ENCODE measurements around the gene OPTC. TPM values are rescaled to one million over a fixed set of nuclear protein-coding genes. Genes with fewer than 3 reads are reported as not detected.
A peak's percentile ranks its signal among the peaks of the same experiment; 100 is the strongest.
"Not testable (repeated sequence)": the region's sequence is repeated elsewhere in the genome, so short reads cannot be mapped to it uniquely, and the experiment has no call there.

The OPTC gene
- total RNA-seq, 1 donor from 2014 or later, result not detected

- intact Hi-C loops (cut with DNase I), result loop anchor here (5.0 to 10.0 kb wide), 3 partner anchors 100 to 267 kb away; partner anchors contain the start of gene ATP2B4
- ATAC-seq (ENCODE audit: poor library complexity) (peak; percentile 6), DNase-seq (no peak)
These were observed 13.8 kb downstream of the OPTC start for GRCh38 chr1:203507759-203508158.

DNA sequence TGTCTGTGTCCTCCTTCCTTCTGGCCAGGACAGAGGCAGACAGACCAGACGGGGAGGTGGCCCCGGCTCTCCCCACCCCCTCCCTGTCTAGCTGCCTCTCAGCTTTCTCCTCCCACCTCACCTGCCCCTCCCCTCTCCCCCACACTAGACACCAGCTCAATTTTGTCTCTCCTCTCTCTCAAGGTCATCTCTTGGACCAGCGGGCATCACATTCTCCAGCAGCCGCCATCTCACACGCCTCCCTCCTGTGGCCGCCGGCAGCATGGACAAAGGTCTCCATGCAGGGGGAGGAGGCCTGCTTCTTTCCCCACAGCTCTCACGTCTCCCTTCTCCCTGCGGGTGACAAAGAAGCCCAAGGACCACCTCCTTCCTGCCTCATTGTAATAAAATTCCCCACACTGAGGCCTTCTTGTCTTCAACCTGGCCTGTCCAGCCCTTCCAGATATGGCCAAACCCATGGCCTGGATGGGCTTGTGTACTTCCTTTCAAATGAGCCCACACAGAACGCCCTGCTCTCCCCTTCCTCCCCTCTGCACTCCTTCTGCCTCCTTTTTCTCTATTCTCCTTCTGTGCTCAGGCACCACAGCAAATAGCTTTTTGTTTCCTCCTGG is 14.6 kb downstream of the OPTC start:
- peak; percentile 55 for ATAC-seq (ENCODE audit: poor library complexity)
- no peak for DNase-seq
- intact Hi-C loops (cut with DNase I), result loop anchor here (5.0 to 10.0 kb wide), 3 partner anchors 99 to 266 kb away; partner anchors contain the start of gene ATP2B4

- intact Hi-C loops (cut with DNase I), result loop anchor here (5.0 to 10.0 kb wide), 3 partner anchors 98 to 266 kb away; partner anchors contain the start of gene ATP2B4
- no peak for ATAC-seq (ENCODE audit: poor library complexity)
- no peak for DNase-seq
These were observed 15.2 kb downstream of the OPTC start for GRCh38 chr1:203509135-203509534.

GRCh38 chr1:203511513-203511912 is 17.6 kb downstream of the OPTC start:
- ATAC-seq (ENCODE audit: poor library complexity), result no peak
- DNase-seq, result no peak
- intact Hi-C loops (cut with DNase I), result no loop called here

- DNase-seq (no peak), ATAC-seq (ENCODE audit: poor library complexity) (no peak)
- intact Hi-C loops (cut with DNase I), result no loop called here
These were observed 18.0 kb downstream of the OPTC start for GRCh38 chr1:203511930-203512329.

- intact Hi-C loops (cut with DNase I), result no loop called here
- no peak for ATAC-seq (ENCODE audit: poor library complexity)
- no peak for DNase-seq
These were observed 18.5 kb downstream of the OPTC start for GRCh38 chr1:203512517-203512847.

GRCh38 chr1:203512848-203513584 is 19.1 kb downstream of the OPTC start:
- ATAC-seq (ENCODE audit: poor library complexity) (peak; percentile 6), DNase-seq (no peak)
- intact Hi-C loops (cut with DNase I), result no loop called here

DNA sequence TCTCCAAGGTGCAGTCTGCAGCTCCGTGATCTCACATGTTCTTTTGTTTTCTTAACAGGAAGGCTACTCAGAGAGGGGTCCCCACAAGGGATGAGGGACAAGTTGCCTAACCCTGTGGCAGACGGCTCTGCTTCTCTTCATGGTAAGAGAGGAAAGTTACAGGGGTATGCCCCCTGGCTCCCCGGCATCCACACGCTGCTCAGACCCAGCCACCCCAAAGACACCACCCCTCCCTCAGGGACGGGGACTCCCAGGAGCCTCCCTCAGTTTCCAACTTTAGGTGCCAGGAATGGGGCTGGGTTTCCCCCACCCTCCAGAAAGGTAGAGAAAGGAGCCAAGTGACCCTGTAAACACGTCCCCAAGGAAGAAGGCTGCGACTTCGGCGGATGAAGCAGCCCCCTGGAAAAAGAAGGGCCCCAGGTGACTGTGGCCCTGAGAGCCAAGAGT is 19.7 kb downstream of the OPTC start:
- ATAC-seq (ENCODE audit: poor library complexity), result no peak
- intact Hi-C loops (cut with DNase I), result no loop called here
- no peak for DNase-seq

- intact Hi-C loops (cut with DNase I), result no loop called here
- DNase-seq (no peak), ATAC-seq (ENCODE audit: poor library complexity) (no peak)
These were observed 22.2 kb downstream of the OPTC start for GRCh38 chr1:203516184-203516583.

DNA sequence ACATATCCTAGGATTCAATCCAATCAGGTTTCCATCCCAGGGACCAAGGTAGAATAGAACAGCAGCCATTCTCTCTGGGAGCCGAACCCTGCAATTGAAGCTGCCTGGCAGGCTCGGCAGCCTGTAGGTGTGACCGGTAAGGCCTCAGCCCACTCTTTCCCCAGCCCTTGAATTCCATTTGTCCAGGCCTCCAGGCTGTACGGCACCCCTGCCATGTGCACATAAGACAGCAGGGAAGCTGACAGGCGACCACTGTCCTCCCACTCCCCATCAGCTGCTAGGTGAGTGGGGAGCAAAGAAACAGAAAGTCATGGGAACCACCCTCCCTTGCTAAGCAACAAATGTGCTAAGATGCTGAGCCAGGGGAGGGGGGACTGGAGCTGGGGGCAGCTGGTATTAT is 23.0 kb downstream of the OPTC start:
- intact Hi-C loops (cut with DNase I), result no loop called here
- ATAC-seq (ENCODE audit: poor library complexity), result no peak
- no peak for DNase-seq

GRCh38 chr1:203517426-203518110 is 23.6 kb downstream of the OPTC start:
- ATAC-seq (ENCODE audit: poor library complexity) (no peak), DNase-seq (no peak)
- intact Hi-C loops (cut with DNase I), result no loop called here

DNA sequence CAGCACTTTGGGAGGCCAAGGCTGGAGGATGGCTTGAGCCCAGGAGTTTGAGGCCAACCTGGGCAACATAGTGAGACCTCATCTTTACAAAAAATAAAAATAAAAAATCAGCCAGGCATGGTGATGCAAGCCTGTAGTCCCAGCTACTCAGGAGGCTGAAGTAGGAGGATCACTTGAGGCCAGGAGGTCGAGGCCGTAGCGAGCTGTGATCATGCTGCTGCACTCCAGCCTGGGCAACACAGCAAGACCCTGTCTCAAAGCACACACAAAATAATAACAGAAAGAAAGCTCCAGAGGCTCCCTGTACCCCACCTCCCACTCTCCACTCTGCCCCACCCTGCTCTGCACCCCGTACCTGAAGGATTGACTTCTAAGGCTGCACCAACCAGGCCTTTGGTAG is 24.2 kb downstream of the OPTC start:
- intact Hi-C loops (cut with DNase I); DNase-seq; ATAC-seq (ENCODE audit: poor library complexity): not testable (repeated sequence)

DNA sequence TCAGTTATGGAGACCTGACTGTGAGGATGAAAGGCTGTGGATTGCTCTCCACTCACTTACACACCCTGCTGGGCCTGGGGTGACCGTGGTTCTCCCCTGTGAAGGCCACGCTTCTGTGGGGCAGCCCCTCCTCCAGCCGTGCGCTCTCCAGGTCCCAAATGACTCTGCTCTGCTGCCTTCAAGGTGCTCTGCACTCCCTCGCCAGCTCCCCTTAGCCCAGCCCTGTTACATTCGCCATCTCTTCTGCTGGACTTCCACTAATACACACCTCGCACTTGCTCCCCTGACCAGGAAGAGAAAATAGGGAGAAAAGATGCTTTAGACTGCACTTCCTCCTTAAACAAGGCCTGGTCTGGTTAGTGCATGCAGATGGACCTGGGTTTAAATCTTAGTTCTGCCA is 24.6 kb downstream of the OPTC start:
- ATAC-seq (ENCODE audit: poor library complexity) (no peak), DNase-seq (no peak)
- intact Hi-C loops (cut with DNase I), result no loop called here

DNA sequence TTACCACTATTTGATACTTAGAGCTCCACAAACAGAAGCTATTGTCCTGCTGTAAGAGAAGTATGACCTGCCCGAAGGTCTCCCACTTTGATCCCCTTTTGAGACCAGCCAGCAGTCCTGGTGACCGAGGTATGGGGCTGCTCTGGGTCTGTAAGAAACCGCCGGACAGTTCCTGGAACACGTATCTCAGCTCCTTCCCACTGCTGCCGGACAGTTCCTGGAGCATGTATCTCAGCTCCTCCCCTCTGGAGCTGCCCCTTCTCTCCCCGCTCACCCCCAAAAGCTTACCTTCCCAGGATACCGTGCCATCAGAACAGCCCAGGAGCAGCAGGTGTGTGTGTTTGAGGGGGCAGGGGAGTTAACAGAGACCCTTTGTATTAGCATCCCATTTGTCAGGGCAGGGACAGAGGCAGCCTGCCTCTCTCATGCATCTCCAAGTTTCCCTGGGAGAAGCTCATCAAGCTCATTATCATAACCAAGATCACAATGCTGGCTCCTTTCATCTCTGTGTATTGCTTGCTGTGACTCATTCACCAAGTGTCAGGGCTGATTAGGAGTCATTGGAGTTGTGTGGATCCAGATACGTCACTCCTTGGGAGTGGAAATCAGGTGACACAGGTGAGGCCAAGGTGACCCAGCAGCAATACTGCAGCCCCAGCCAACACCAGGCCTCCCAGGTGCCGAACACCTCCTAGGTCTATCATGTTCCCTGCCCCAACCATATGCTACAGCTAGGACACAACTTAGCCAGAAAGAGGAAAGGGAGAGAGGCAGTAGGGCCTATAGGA is 25.3 kb downstream of the OPTC start:
- ATAC-seq (ENCODE audit: poor library complexity) (no peak), DNase-seq (no peak)
- intact Hi-C loops (cut with DNase I), result no loop called here

- intact Hi-C loops (cut with DNase I), result no loop called here
- DNase-seq, result peak; percentile 22
- ATAC-seq (ENCODE audit: poor library complexity), result no peak
These were observed 25.9 kb downstream of the OPTC start for GRCh38 chr1:203519896-203520295.

- ATAC-seq (ENCODE audit: poor library complexity), result no peak
- intact Hi-C loops (cut with DNase I), result no loop called here
- DNase-seq, result no peak
These were observed 26.4 kb downstream of the OPTC start for GRCh38 chr1:203520315-203520714.

DNA sequence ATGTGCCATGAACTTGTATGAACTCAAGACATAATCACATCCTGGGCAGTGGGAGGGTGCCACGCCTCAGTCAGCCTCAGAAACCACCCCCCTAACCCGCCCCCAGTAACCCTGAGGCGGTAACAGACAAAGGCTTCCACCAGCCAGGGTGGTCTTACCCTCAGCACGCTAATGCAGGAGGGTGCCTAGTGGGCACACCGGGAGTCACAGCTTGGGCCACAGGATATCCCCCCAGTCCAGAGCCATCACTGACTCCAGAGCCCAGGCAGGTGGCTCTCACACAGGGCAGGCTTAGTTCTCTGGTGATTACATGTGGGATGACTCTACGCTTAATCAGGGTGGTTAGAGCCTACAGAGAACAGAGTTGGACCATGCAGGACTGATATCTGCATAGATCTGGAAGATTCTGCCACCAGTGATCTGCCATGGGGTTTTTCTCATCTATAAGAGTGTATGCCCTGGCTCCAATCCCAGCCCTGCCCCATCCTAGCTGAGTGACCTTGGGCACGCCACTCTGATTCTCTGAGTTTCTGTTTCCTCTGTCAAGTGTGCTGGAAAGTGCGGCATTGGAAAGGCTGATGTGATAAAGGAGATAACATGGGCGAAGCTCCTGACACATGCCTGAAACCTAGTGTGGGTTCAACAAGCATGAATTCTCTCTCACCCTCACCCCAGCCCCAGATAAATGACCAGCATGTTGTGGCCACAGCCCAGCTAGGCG is 27.3 kb downstream of the OPTC start:
- intact Hi-C loops (cut with DNase I), result no loop called here
- DNase-seq (no peak), ATAC-seq (ENCODE audit: poor library complexity) (peak; percentile 18)

DNA sequence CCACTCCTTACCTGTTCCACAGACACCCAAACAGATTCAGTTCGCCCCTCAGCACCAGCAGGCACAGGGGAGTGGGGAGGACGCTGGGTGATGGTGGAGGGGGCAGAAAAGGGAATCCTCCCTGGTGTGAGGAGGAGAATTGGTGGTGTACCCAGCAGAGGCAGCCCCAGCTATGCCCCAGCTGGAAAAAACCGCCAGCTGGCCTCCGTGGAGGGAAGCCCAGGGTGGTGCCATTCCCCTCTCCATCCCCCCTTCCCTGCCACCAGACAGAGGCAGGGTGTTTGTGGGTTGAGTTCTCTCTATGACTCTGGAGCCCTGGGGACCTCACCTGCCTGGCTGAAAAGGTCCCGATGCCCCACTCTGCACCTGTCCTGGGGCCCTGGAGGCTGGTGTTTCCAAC is 27.9 kb downstream of the OPTC start:
- DNase-seq (no peak), ATAC-seq (ENCODE audit: poor library complexity) (peak; percentile 8)
- intact Hi-C loops (cut with DNase I), result no loop called here

All from Right ventricle myocardium superior (tissue), 1 donor.